Ovary (tissue), 3 donors: ENCODE results near the gene MTF1.

Experiments
- CTCF ChIP-seq, 3 donors: fragments of 450-650 bp in 2 of 3; fragments of 200-600 bp in 1 of 3; IDR thresholded peaks; one replicate each; pipeline versions ENCODE4 v1.5.1 to v1.8.0; 2016 to 2022; ENCODE audit warnings: antibody characterized with exemption in 3 of 3, mild to moderate bottlenecking in 1 of 3
- EP300 ChIP-seq: sonication (generic); formaldehyde crosslinking; IDR thresholded peaks from one replicate; pipeline ENCODE4 v1.6.1; 2017; ENCODE audit warnings: antibody characterized with exemption
- POLR2A ChIP-seq: fragments of 450-650 bp; IDR thresholded peaks from one replicate; pipeline ENCODE4 v1.6.1; 2017; ENCODE audit warnings: antibody characterized with exemption, mild to moderate bottlenecking, moderate library complexity
- donor health status: DM: no; HTN: no; CAD: no.

- TF ChIP-seq CTCF (IDR thresholded peaks at IDR 0.05) (no peak), POLR2A (no peak), EP300 (no peak)
Observed at GRCh38 chr1:37858931-37859506, 373 bp downstream of the MTF1 start.
